Measurements from ENCODE around the gene EFEMP1.

The EFEMP1 gene

GRCh38 chr2:55842046-55842445 is 81.5 kb downstream of the EFEMP1 start:
- DNase-seq (ENCODE audit: low read depth in 1 of 2, low spot score in 1 of 2) = no peak
- no peak overlapping the region for H3K4me3 ChIP-seq (replicated peaks; ENCODE audit: insufficient read depth, low read length)
- TF ChIP-seq GABPA (IDR thresholded peaks at IDR 0.05; ENCODE audit: low read depth) (no peak), SPI1 (IDR thresholded peaks at IDR 0.05; ENCODE audit: borderline replicate concordance, low read depth) (no peak), POLR2AphosphoS5 (IDR thresholded peaks at IDR 0.05; ENCODE audit: low read depth) (no peak)
- TF ChIP-seq, protein P1, sequence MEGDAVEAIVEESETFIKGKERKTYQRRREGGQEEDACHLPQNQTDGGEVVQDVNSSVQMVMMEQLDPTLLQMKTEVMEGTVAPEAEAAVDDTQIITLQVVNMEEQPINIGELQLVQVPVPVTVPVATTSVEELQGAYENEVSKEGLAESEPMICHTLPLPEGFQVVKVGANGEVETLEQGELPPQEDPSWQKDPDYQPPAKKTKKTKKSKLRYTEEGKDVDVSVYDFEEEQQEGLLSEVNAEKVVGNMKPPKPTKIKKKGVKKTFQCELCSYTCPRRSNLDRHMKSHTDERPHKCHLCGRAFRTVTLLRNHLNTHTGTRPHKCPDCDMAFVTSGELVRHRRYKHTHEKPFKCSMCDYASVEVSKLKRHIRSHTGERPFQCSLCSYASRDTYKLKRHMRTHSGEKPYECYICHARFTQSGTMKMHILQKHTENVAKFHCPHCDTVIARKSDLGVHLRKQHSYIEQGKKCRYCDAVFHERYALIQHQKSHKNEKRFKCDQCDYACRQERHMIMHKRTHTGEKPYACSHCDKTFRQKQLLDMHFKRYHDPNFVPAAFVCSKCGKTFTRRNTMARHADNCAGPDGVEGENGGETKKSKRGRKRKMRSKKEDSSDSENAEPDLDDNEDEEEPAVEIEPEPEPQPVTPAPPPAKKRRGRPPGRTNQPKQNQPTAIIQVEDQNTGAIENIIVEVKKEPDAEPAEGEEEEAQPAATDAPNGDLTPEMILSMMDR (IDR thresholded peaks at IDR 0.05; ENCODE audit: insufficient read depth, low read length) = no peak
- TF ChIP-seq, protein P2, sequence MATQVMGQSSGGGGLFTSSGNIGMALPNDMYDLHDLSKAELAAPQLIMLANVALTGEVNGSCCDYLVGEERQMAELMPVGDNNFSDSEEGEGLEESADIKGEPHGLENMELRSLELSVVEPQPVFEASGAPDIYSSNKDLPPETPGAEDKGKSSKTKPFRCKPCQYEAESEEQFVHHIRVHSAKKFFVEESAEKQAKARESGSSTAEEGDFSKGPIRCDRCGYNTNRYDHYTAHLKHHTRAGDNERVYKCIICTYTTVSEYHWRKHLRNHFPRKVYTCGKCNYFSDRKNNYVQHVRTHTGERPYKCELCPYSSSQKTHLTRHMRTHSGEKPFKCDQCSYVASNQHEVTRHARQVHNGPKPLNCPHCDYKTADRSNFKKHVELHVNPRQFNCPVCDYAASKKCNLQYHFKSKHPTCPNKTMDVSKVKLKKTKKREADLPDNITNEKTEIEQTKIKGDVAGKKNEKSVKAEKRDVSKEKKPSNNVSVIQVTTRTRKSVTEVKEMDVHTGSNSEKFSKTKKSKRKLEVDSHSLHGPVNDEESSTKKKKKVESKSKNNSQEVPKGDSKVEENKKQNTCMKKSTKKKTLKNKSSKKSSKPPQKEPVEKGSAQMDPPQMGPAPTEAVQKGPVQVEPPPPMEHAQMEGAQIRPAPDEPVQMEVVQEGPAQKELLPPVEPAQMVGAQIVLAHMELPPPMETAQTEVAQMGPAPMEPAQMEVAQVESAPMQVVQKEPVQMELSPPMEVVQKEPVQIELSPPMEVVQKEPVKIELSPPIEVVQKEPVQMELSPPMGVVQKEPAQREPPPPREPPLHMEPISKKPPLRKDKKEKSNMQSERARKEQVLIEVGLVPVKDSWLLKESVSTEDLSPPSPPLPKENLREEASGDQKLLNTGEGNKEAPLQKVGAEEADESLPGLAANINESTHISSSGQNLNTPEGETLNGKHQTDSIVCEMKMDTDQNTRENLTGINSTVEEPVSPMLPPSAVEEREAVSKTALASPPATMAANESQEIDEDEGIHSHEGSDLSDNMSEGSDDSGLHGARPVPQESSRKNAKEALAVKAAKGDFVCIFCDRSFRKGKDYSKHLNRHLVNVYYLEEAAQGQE (IDR thresholded peaks at IDR 0.05; ENCODE audit: insufficient replicate concordance, low read depth) = no peak
- no peaks in the 10 kb centered on the region for H3K27me3 ChIP-seq (ENCODE audit: insufficient read depth, poor library complexity, severe bottlenecking)
- no peak overlapping the region for H3K27ac ChIP-seq (replicated peaks)

- no peak overlapping the region for H3K27ac ChIP-seq (replicated peaks)
- H3K27me3 ChIP-seq (ENCODE audit: insufficient read depth, poor library complexity, severe bottlenecking) = no peaks in the 10 kb centered on the region
- DNase-seq (ENCODE audit: low read depth in 1 of 2, low spot score in 1 of 2) = no peak
- no peak overlapping the region for H3K4me3 ChIP-seq (replicated peaks; ENCODE audit: insufficient read depth, low read length)
- TF ChIP-seq, protein P1 (IDR thresholded peaks at IDR 0.05; ENCODE audit: insufficient read depth, low read length) = no peak
- TF ChIP-seq SPI1 (IDR thresholded peaks at IDR 0.05; ENCODE audit: borderline replicate concordance, low read depth) (no peak), GABPA (IDR thresholded peaks at IDR 0.05; ENCODE audit: low read depth) (no peak), POLR2AphosphoS5 (IDR thresholded peaks at IDR 0.05; ENCODE audit: low read depth) (no peak)
- TF ChIP-seq, protein P2 (IDR thresholded peaks at IDR 0.05; ENCODE audit: insufficient replicate concordance, low read depth) = no peak
Measured at GRCh38 chr2:55840460-55840859, 83.1 kb downstream of the EFEMP1 start.

GRCh38 chr2:55839182-55839819 is 84.3 kb downstream of the EFEMP1 start:
- no peak for DNase-seq (ENCODE audit: low read depth in 1 of 2, low spot score in 1 of 2)

More at GRCh38 chr2:55839182-55839819, 84.3 kb downstream of the EFEMP1 start:
- H3K27ac ChIP-seq (replicated peaks) = no peak overlapping the region
- no peaks in the 10 kb centered on the region for H3K27me3 ChIP-seq (ENCODE audit: insufficient read depth, poor library complexity, severe bottlenecking)
- TF ChIP-seq POLR2AphosphoS5 (IDR thresholded peaks at IDR 0.05; ENCODE audit: low read depth) (no peak), GABPA (IDR thresholded peaks at IDR 0.05; ENCODE audit: low read depth) (no peak), SPI1 (IDR thresholded peaks at IDR 0.05; ENCODE audit: borderline replicate concordance, low read depth) (no peak)
- TF ChIP-seq, protein P2 (IDR thresholded peaks at IDR 0.05; ENCODE audit: insufficient replicate concordance, low read depth) = no peak
- TF ChIP-seq, protein P1 (IDR thresholded peaks at IDR 0.05; ENCODE audit: insufficient read depth, low read length) = no peak
- no peak overlapping the region for H3K4me3 ChIP-seq (replicated peaks; ENCODE audit: insufficient read depth, low read length)

Data from HL-60 (cell line).